ENCODE results near the gene IDI1. TPM values are rescaled to one million over a fixed set of nuclear protein-coding genes. Genes with fewer than 3 reads are reported as not detected.

The IDI1 gene
- total and polyA plus RNA-seq, 2 donors (not counting 1 experiment from before 2014, with no cell fraction given), result 59.8 to 167 TPM

DNA sequence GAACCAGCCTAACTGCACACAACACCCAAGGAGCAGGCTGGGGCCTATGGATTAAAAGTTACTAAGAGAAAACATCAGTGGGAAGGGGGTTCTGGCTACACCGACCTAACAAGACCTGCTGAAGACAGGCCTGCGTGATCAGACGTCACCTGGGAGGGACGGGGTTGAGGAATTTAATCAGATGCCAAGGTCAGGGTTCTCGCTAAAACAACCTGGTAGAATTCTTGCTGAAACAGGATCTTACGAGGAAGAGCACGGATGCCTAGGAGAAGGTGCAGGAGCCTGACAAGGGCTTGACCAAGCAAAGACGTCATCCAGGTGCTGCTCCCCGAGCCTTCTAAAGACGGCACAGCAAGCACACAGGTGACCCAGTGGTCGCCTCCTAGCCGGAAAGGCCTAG, 24.8 kb downstream of the IDI1 start:
- H3K27me3 ChIP-seq (replicated peaks in 1 of 4; ENCODE audit: control extremely low read depth in 1 of 4, control insufficient read depth in 3 of 4, insufficient read depth in 4 of 4, low read length in 3 of 4), result no peaks in the 10 kb centered on the region
- Mint-ChIP-seq H3K27ac (no peak overlapping the region), H3K4me3 (no peak overlapping the region), H3K9me3 (ENCODE audit: insufficient read depth) (no peaks in the 10 kb centered on the region), H3K4me1 (no peaks in the 10 kb centered on the region), H3K27me3 (no peaks in the 10 kb centered on the region)
- no peaks in the 10 kb centered on the region for H3K36me3 ChIP-seq (replicated peaks in 1 of 2; ENCODE audit: control extremely low read depth in 1 of 2, control insufficient read depth in 1 of 2, extremely low read depth in 1 of 2, insufficient read depth in 2 of 2, low read length in 1 of 2)
- H3K4me2 ChIP-seq (replicated peaks; ENCODE audit: low read depth, low read length, poor library complexity, severe bottlenecking), result no peak overlapping the region
- H3K79me2 ChIP-seq (ENCODE audit: control insufficient read depth, insufficient read depth, low read length), result no peaks in the 10 kb centered on the region
- no peak overlapping the region for H3K4me3 ChIP-seq (ENCODE audit: control extremely low read depth in 1 of 5, extremely low read depth in 1 of 5, insufficient read depth in 1 of 5, low read depth in 2 of 5, low read length in 4 of 5)
- ATAC-seq (ENCODE audit: low read depth), result no peak
- TF ChIP-seq EZH2 (IDR thresholded peaks at IDR 0.05; ENCODE audit: borderline replicate concordance, insufficient read depth, low read depth, low read length, poor library complexity, severe bottlenecking), result no peak
- TF ChIP-seq, protein P1, sequence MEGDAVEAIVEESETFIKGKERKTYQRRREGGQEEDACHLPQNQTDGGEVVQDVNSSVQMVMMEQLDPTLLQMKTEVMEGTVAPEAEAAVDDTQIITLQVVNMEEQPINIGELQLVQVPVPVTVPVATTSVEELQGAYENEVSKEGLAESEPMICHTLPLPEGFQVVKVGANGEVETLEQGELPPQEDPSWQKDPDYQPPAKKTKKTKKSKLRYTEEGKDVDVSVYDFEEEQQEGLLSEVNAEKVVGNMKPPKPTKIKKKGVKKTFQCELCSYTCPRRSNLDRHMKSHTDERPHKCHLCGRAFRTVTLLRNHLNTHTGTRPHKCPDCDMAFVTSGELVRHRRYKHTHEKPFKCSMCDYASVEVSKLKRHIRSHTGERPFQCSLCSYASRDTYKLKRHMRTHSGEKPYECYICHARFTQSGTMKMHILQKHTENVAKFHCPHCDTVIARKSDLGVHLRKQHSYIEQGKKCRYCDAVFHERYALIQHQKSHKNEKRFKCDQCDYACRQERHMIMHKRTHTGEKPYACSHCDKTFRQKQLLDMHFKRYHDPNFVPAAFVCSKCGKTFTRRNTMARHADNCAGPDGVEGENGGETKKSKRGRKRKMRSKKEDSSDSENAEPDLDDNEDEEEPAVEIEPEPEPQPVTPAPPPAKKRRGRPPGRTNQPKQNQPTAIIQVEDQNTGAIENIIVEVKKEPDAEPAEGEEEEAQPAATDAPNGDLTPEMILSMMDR (IDR thresholded peaks at IDR 0.05), result no peak
- no peak overlapping the region for H3K9ac ChIP-seq (ENCODE audit: low read length)
- intact Hi-C loops (cut with micrococcal nuclease), result no loop called here
- ChIA-PET POLR2A (no interaction called here), CTCF (no interaction called here)
- no peak overlapping the region for H3K27ac ChIP-seq (ENCODE audit: low read length in 2 of 2)
- no peaks in the 10 kb centered on the region for H3K9me3 ChIP-seq (ENCODE audit: control extremely low read depth in 1 of 3, control insufficient read depth in 2 of 3, insufficient read depth in 1 of 3, low read length in 2 of 3)
- H3K4me1 ChIP-seq (ENCODE audit: control insufficient read depth in 2 of 2, insufficient read depth in 2 of 2, low read length in 2 of 2), result no peaks in the 10 kb centered on the region
- H2AFZ ChIP-seq (ENCODE audit: insufficient read depth, low read depth, low read length, poor library complexity, severe bottlenecking), result no peak overlapping the region
- no peak for DNase-seq
- no peaks in the 10 kb centered on the region for H4K20me1 ChIP-seq (ENCODE audit: control insufficient read depth, insufficient read depth, low read length, poor library complexity, severe bottlenecking)
- WGBS (ENCODE audit: insufficient coverage), result 97% methylated on average over 12 of the region's 12 CpGs

DNA sequence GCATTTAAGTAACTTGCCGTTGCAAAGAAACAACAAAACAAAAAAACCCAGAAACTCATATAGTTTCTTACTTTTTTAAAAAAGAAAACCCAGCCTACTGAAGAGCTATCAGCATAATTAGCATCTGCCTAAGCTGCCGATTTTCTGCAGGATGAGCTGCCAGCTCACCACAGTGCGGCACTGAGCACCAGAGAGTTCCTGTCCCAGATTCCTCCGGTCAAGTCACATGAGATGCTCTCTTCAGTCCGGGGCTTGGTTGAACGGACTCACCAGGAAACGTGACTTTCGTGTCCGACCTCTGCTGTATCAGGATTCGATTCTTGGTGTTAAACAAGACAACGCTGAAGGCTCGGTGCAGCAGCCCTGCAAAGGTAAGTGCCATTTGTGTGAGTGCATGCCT, 26.5 kb downstream of the IDI1 start:
- H3K4me2 ChIP-seq (replicated peaks; ENCODE audit: low read depth, low read length, poor library complexity, severe bottlenecking), result no peak overlapping the region
- 93% methylated on average over 11 of the region's 12 CpGs for WGBS (ENCODE audit: insufficient coverage)
- H3K4me1 ChIP-seq (ENCODE audit: control insufficient read depth in 2 of 2, insufficient read depth in 2 of 2, low read length in 2 of 2), result no peaks in the 10 kb centered on the region
- H2AFZ ChIP-seq (ENCODE audit: insufficient read depth, low read depth, low read length, poor library complexity, severe bottlenecking), result no peak overlapping the region
- H3K27ac ChIP-seq (ENCODE audit: low read length in 2 of 2), result no peak overlapping the region
- no peak overlapping the region for H3K4me3 ChIP-seq (ENCODE audit: control extremely low read depth in 1 of 5, extremely low read depth in 1 of 5, insufficient read depth in 1 of 5, low read depth in 2 of 5, low read length in 4 of 5)
- no peaks in the 10 kb centered on the region for H3K27me3 ChIP-seq (replicated peaks in 1 of 4; ENCODE audit: control extremely low read depth in 1 of 4, control insufficient read depth in 3 of 4, insufficient read depth in 4 of 4, low read length in 3 of 4)
- ChIA-PET CTCF (no interaction called here), POLR2A (no interaction called here)
- DNase-seq (no peak), ATAC-seq (ENCODE audit: low read depth) (no peak)
- peaks cover 0 to 5% of the 10 kb centered on the region in 2 experiments for H3K36me3 ChIP-seq (replicated peaks in 1 of 2; ENCODE audit: control extremely low read depth in 1 of 2, control insufficient read depth in 1 of 2, extremely low read depth in 1 of 2, insufficient read depth in 2 of 2, low read length in 1 of 2)
- H4K20me1 ChIP-seq (ENCODE audit: control insufficient read depth, insufficient read depth, low read length, poor library complexity, severe bottlenecking), result no peaks in the 10 kb centered on the region
- TF ChIP-seq, protein P1 (IDR thresholded peaks at IDR 0.05), result no peak
- no peak for TF ChIP-seq EZH2 (IDR thresholded peaks at IDR 0.05; ENCODE audit: borderline replicate concordance, insufficient read depth, low read depth, low read length, poor library complexity, severe bottlenecking)
- Mint-ChIP-seq H3K9me3 (ENCODE audit: insufficient read depth) (no peaks in the 10 kb centered on the region), H3K27me3 (no peaks in the 10 kb centered on the region), H3K4me1 (no peaks in the 10 kb centered on the region), H3K4me3 (no peak overlapping the region), H3K27ac (no peak overlapping the region)
- no peaks in the 10 kb centered on the region for H3K79me2 ChIP-seq (ENCODE audit: control insufficient read depth, insufficient read depth, low read length)
- H3K9ac ChIP-seq (ENCODE audit: low read length), result no peak overlapping the region
- intact Hi-C loops (cut with micrococcal nuclease), result no loop called here
- no peaks in the 10 kb centered on the region for H3K9me3 ChIP-seq (ENCODE audit: control extremely low read depth in 1 of 3, control insufficient read depth in 2 of 3, insufficient read depth in 1 of 3, low read length in 2 of 3)
